HUES6 (cell line): Measurements from ENCODE around the gene KBTBD13.
A peak's percentile ranks its signal among the peaks of the same experiment; 100 is the strongest.
"Not testable (repeated sequence)": the region's sequence is repeated elsewhere in the genome, so short reads cannot be mapped to it uniquely, and the experiment has no call there.

Source experiments
- H3K27ac ChIP-seq: 2 replicates; pipeline ENCODE4 v1.7.0; 2013; ENCODE audit warnings: low read depth, mild to moderate bottlenecking, low read length, inconsistent platforms
- H3K27me3 ChIP-seq: 2 replicates; pipeline ENCODE4 v1.6.1; 2013; ENCODE audit warnings: low read length; ENCODE audit not compliant: control insufficient read depth, insufficient read depth
- H3K36me3 ChIP-seq: 2 replicates; pipeline ENCODE4 v1.6.1; 2013; ENCODE audit warnings: low read length; ENCODE audit not compliant: control insufficient read depth, insufficient read depth
- H3K4me1 ChIP-seq: 2 replicates; pipeline ENCODE4 v1.6.1; 2013; ENCODE audit warnings: low read length; ENCODE audit not compliant: control insufficient read depth, insufficient read depth
- H3K4me3 ChIP-seq: 2 replicates; pipeline ENCODE4 v1.5.1; 2013; ENCODE audit warnings: low read depth, low read length
- H3K9ac ChIP-seq: one replicate; pipeline ENCODE4 v1.6.1; 2013; ENCODE audit warnings: mild to moderate bottlenecking, low read length
- H3K9me3 ChIP-seq: 2 replicates; pipeline ENCODE4 v1.6.1; 2013; ENCODE audit warnings: low read depth, low read length; ENCODE audit not compliant: control insufficient read depth, insufficient read depth

Gene KBTBD13

DNA sequence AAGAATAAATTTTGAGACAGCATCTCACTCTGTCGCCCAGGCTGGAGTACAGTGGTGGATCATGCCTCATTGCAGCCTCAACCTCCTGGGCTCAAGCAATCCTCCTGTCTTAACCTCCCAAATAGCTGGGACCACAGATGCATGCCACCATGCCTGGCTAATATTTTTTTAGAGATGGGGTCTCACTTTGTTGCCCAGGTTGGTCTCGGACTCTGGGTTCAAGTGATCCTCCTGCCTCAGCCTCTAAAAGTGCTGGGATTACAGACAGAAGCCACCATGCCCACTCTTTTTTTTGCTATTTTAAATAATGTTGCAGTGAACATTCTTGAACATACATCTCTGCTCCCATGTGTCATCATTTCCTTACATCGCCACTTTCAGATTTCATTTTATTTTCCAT, 38.1 kb upstream of the KBTBD13 start:
- Histone ChIP-seq H3K4me1 (no peaks in the 10 kb centered on the region), H3K27ac (no peak overlapping the region), H3K36me3 (no peaks in the 10 kb centered on the region), H3K4me3 (no peak overlapping the region), H3K9me3 (no peaks in the 10 kb centered on the region), H3K27me3 (no peaks in the 10 kb centered on the region), H3K9ac (no peak overlapping the region)

DNA sequence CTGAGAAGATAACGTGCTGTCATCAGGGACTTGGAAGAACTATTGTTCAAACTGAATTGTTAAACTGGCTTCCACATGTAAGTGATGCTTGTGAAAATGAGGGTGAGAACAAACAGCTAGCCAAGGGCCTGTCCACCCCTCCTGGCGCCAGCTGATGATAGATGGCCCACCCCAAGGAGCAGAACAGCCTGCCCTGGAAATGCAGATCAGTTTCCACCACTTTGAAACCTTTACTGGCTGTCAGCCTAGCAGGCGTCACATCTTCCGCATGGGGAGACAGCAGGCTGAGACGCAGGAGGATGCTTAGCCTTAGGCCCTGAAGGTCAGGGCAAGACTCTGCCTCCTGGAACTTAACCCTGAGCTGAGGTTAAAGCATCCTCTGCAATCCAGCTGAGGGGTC, 37.7 kb upstream of the KBTBD13 start:
- H3K4me3 ChIP-seq: no peak overlapping the region
- no peak overlapping the region for H3K9ac ChIP-seq
- no peaks in the 10 kb centered on the region for H3K4me1 ChIP-seq
- no peaks in the 10 kb centered on the region for H3K27me3 ChIP-seq
- no peaks in the 10 kb centered on the region for H3K36me3 ChIP-seq
- no peak overlapping the region for H3K27ac ChIP-seq
- H3K9me3 ChIP-seq: no peaks in the 10 kb centered on the region

DNA sequence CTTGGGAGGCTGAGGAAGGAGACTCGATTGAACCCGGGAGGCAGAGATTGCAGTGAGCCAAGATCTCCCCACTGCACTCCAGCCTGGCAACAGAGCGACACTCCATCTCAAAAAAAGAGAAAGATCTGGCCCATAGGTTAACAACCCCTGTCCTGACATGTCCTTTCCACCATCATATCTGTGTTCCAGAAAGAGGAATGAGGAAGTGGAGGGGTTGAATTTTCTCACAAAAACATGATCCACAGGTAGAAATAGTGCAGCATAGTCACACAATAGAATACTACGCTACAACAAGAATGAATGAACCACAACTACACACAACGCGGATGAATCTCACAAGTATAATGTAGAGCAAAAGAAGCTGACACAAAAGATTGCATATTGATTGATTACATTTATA, 36.1 kb upstream of the KBTBD13 start:
- Histone ChIP-seq H3K27me3 (no peaks in the 10 kb centered on the region), H3K4me1 (peaks cover 5% of the 10 kb centered on the region; the same call in 1 of the 2 replicates), H3K36me3 (no peaks in the 10 kb centered on the region), H3K4me3 (no peak overlapping the region), H3K27ac (no peak overlapping the region), H3K9ac (no peak overlapping the region), H3K9me3 (no peaks in the 10 kb centered on the region)

DNA sequence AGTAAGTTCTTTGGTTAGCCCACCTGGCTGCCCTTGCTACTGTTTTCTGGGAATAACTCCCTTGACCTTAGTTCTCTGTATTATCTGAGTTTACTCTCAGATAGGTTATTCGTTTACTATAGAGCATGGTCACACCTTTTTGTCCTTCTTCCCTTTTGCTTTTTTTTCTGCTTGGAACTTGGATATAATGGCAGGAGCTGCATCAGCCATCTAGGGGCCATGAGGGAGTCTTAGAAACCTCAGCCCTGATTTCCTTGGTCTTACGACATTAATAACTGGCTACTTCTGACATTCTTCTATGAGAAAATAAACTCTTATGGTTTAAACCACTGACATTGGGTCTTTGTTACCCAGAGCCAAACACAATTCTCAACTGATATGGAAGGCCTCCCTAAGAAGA, 34.8 kb upstream of the KBTBD13 start:
- Histone ChIP-seq H3K9me3 (no peaks in the 10 kb centered on the region), H3K9ac (no peak overlapping the region), H3K27ac (no peak overlapping the region), H3K36me3 (no peaks in the 10 kb centered on the region), H3K27me3 (no peaks in the 10 kb centered on the region), H3K4me3 (no peak overlapping the region), H3K4me1 (peaks cover 5% of the 10 kb centered on the region; the same call in 1 of the 2 replicates)

DNA sequence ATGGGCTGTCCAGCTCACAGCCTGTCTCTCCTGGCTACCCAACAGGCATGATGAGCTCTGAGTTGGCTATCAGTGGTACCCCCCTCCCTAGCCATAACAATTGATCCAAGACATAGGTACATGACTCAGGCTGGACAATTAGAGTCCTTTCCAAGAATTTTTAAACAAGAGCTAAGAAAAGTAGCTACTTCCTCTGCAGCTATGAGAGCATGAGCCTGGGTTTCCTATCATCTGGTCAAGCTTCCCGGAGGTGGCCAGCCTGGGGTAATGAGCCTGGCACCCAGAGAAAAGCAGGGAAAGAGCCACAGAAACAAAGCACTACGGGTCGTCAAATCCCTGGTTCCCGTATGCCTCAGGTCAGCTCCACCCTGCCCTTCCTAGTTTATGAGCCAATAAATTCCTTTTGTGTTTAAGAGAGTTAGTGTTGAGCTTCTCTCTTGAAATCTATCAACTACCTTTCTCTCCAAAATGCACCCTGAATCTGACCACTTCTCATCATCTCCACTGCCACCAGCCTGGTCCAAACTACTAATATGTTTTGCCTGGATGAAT, 33.7 kb upstream of the KBTBD13 start:
- Histone ChIP-seq H3K36me3 (no peaks in the 10 kb centered on the region), H3K4me3 (no peak overlapping the region), H3K9me3 (no peaks in the 10 kb centered on the region), H3K4me1 (peaks cover 5% of the 10 kb centered on the region; the same call in 1 of the 2 replicates), H3K9ac (no peak overlapping the region), H3K27ac (no peak overlapping the region), H3K27me3 (no peaks in the 10 kb centered on the region)

DNA sequence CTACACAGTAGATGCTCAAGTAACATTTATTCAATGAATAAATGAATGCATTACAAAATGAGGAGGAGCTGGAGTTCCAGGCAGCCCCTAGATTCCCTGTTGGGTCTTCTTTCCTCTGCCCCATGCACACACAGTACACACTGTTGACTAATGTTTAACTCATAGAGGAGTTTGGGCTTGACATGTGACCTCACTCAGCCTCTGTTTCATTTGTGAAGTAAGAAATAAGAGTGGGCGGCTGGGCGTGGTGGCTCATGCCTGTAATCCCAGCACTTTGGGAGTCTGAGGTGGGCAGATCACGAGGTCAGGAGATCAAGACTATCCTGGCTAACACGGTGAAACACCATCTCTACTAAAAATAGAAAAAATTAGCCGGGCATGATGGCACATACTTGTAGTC, 32.3 kb upstream of the KBTBD13 start:
- H3K27me3 ChIP-seq, H3K36me3 ChIP-seq, H3K9ac ChIP-seq, H3K4me3 ChIP-seq, H3K9me3 ChIP-seq, H3K27ac ChIP-seq, H3K4me1 ChIP-seq: not testable (repeated sequence)

DNA sequence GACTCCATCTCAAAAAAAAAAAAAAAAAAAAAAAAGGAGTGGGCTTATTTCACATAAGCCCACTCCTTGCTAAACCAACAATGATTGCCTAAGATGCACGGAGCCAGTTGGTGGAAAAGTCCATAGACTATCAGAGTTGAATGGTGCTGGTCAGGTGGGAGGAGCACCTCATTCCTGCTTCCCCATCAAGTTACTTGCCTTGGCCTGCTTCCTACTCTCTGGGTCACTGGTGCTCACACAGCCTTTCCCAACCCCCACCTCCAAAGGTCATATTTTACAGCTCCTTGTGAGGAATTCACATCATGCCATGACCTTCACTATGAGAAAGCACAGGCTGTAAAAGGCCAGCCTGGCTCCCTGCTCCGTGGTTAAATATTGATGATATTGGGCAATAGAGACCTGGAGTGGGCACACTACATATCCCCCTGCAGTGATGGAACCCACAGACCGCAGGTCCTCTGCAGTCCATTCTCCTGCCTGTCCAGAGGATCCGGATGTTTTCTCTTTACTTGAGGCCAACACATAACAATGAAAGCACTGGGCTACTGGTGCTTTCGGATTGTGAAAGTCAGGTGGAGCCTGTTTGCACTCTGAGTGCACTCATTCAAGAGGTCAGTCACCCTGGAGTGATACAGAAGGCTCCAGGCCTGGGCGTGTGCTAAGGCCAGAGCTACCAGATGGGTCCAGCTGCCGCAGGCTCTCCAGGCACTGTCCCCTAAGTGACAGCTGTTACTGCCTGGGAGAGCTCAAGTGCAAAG, 31.6 kb upstream of the KBTBD13 start, which contains the start of gene SLC51B:
TSS of gene SLC51B (plus strand) at position 664 of the 758 bp plus-strand sequence. CDS start 4,618 bp downstream, outside the sequence.
- Histone ChIP-seq H3K4me1 (peaks cover 5% of the 10 kb centered on the region; the same call in 1 of the 2 replicates), H3K36me3 (no peaks in the 10 kb centered on the region), H3K9me3 (no peaks in the 10 kb centered on the region), H3K27me3 (no peaks in the 10 kb centered on the region), H3K4me3 (no peak within 1 kb of the TSS), H3K9ac (no peak within 1 kb of the TSS), H3K27ac (no peak within 1 kb of the TSS)

DNA sequence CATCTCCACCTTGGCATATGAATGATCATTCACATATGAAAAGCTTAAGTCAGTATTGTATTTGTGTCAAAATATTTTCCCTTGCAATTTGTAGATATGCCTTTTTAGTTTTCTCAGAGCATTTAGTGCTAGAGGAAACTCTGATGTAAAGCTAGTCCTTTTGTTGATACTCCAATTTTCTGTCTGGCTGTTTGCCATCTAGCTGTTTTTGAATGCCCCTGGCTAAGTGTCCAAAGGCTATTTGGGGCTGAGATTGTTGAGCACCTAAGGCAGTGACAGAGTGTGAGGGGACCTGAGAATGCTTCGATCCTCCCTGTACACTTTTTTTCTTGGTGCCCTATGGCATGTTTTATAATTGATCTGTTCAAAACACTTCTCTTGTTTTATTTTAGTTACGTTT, 28.3 kb upstream of the KBTBD13 start:
- H3K4me1 ChIP-seq: peaks cover 5% of the 10 kb centered on the region; the same call in 1 of the 2 replicates
- no peak overlapping the region for H3K9ac ChIP-seq
- no peak overlapping the region for H3K27ac ChIP-seq
- no peak overlapping the region for H3K4me3 ChIP-seq
- no peaks in the 10 kb centered on the region for H3K27me3 ChIP-seq
- H3K36me3 ChIP-seq: peaks cover under 1% of the 10 kb centered on the region; the same call in 1 of the 2 replicates
- H3K9me3 ChIP-seq: no peaks in the 10 kb centered on the region

DNA sequence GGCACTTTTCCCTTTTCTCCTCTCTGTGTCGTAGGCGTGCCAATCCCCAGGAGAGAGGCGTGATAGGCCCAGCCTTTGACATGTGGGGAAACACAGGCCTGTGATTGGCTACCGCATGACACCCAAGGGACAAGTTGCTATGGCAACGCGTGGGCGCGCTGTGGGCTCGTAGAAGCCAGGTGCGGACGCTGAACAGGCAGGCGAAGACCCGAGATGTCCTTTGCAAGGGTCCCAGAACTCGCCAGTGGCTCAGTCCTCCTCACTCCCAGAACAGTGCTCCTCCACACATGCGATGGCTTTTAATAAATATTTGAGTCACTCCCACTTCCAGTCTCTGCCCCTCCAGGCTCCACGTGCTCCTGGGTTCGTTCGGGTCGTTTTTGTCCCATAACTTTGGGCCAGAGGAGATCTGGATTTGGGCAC, 27.1 kb upstream of the KBTBD13 start:
- Histone ChIP-seq H3K9ac (no peak overlapping the region), H3K27me3 (no peaks in the 10 kb centered on the region), H3K4me1 (peaks cover 5% of the 10 kb centered on the region; the same call in 1 of the 2 replicates), H3K36me3 (peaks cover 6% of the 10 kb centered on the region; the same call in 1 of the 2 replicates), H3K9me3 (no peaks in the 10 kb centered on the region), H3K4me3 (peak overlapping the region; percentile 52), H3K27ac (no peak overlapping the region)

DNA sequence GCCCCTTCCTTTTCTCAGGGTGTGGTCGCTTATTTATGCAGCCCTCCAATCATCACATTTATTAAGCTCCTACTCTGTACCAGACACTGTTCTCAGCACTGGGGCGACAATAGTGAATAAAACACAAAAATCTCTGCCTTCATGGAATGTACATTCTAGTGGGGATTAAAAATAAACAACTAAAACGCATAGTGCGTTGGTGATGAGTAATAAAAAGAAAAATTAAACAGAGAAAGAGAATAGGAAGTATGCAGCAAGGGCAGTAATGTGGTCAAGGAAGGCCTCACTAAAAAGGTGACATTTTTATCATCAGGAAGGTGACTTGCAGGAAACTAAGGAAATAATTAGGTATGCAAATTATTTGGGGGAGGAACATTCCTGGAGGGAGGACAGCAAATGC, 26.3 kb upstream of the KBTBD13 start:
- Histone ChIP-seq H3K27ac (no peak overlapping the region), H3K4me1 (no peaks in the 10 kb centered on the region), H3K27me3 (no peaks in the 10 kb centered on the region), H3K9me3 (no peaks in the 10 kb centered on the region), H3K9ac (no peak overlapping the region), H3K36me3 (peaks cover 13% of the 10 kb centered on the region), H3K4me3 (no peak overlapping the region)

DNA sequence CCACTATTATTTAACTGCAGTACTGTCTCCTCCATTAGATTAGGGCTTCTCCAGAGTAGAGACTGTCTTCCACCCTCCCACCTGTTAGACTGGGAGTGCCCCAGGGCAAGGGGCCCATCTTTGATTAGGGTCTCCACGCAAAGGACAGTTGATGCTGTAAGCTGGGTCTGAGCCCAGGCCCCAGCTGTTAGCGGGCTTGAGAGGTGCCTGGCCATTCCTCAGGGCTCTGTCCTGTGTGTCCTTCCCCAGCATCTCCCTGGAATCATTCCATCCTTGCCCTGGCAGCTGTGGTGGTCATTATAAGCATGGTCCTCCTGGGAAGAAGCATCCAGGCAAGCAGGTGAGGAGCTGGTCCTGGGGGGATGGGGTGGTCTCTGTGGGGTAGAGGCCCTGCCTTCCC, 25.3 kb upstream of the KBTBD13 start:
- Histone ChIP-seq H3K27me3 (no peaks in the 10 kb centered on the region), H3K27ac (no peak overlapping the region), H3K4me1 (no peaks in the 10 kb centered on the region), H3K9me3 (no peaks in the 10 kb centered on the region), H3K9ac (no peak overlapping the region), H3K36me3 (peaks cover 22% of the 10 kb centered on the region), H3K4me3 (no peak overlapping the region)
